Breast epithelium (tissue), 4 donors: ENCODE results near the gene SRGAP3. TPM values are rescaled to one million over a fixed set of nuclear protein-coding genes. Genes with fewer than 3 reads are reported as not detected.

ENCODE experiments used
- DNase-seq, 2 donors: peaks; one replicate each; pipeline ENCODE4 v3.0.0-alpha.2; 2019; ENCODE audit warnings: low spot score in 2 of 2
- H3K27ac ChIP-seq, 2 donors: fragments of 200-600 bp; sonication (generic) in 1 of 2; one replicate each; pipeline ENCODE4 v1.5.1; 2016 to 2019; ENCODE audit warnings: mild to moderate bottlenecking in 1 of 2
- H3K27me3 ChIP-seq, 2 donors: fragments of 200-600 bp; sonication (generic) in 1 of 2; one replicate each; pipeline versions ENCODE4 v1.5.1 to v1.6.0; 2017 to 2019; ENCODE audit warnings: control low read depth in 1 of 2, mild to moderate bottlenecking in 1 of 2
- H3K36me3 ChIP-seq: fragments of 200-600 bp; one replicate; pipeline ENCODE4 v1.5.1; 2019
- H3K4me1 ChIP-seq, 2 donors: fragments of 200-600 bp; sonication (generic); one replicate each; pipeline ENCODE4 v1.5.1; 2016 to 2019; ENCODE audit warnings: control low read depth in 1 of 2
- H3K4me3 ChIP-seq, 3 donors: fragments of 200-600 bp; sonication (generic); 1 replicate in 2 of 3; 2 replicates in 1 of 3; pipeline ENCODE4 v1.5.1; 2016 to 2019; ENCODE audit warnings: mild to moderate bottlenecking in 3 of 3, moderate library complexity in 2 of 3
- H3K9me3 ChIP-seq, 2 donors: fragments of 200-600 bp; sonication (generic) in 1 of 2; one replicate each; pipeline ENCODE4 v1.5.1; 2016 to 2019; ENCODE audit warnings: control low read depth in 1 of 2
- CTCF ChIP-seq, 3 donors: fragments of 450-650 bp; IDR thresholded peaks; one replicate each; pipeline ENCODE4 v1.5.1; 2016 to 2017; ENCODE audit warnings: antibody characterized with exemption in 3 of 3, mild to moderate bottlenecking in 3 of 3, moderate library complexity in 3 of 3
- POLR2A ChIP-seq: fragments of 450-650 bp; IDR thresholded peaks from one replicate; pipeline ENCODE4 v1.6.1; 2016; ENCODE audit warnings: antibody characterized with exemption, mild to moderate bottlenecking, moderate library complexity
- POLR2AphosphoS5 ChIP-seq, 3 donors: sonication (generic); formaldehyde crosslinking; IDR thresholded peaks; one replicate each; pipeline ENCODE4 v1.6.1; 2017; ENCODE audit warnings: antibody characterized with exemption in 3 of 3
- intact Hi-C: fragments of 100-400 bp; cut with DNase I; formaldehyde crosslinking; loops from one replicate; pipeline ENCODE4 v1.15.1; 2023; ENCODE audit warnings: low total_unique reads
- total RNA-seq, 3 donors: library from RNA; depleted of rRNA; stranded (reverse); fragments of >200 nt; gene quantifications; one replicate each; pipeline ENCODE4 v1.1.0, GENCODE V29; 2016

The SRGAP3 gene
- total RNA-seq, 3 donors from 2014 or later: 13.6 to 21.5 (median 19.0) TPM

- Histone ChIP-seq H3K27me3 (no peaks in the 10 kb centered on the region), H3K27ac (no peak overlapping the region), H3K36me3 (no peaks in the 10 kb centered on the region), H3K9me3 (no peaks in the 10 kb centered on the region), H3K4me3 (no peak overlapping the region), H3K4me1 (no peaks in the 10 kb centered on the region)
- intact Hi-C loops: no loop called here
- DNase-seq: no peak
- TF ChIP-seq CTCF (IDR thresholded peaks at IDR 0.05) (no peak), POLR2A (no peak), POLR2AphosphoS5 (IDR thresholded peaks at IDR 0.05) (no peak)
These were observed 51.2 kb downstream of the SRGAP3 start for GRCh38 chr3:9198261-9198660.

DNA sequence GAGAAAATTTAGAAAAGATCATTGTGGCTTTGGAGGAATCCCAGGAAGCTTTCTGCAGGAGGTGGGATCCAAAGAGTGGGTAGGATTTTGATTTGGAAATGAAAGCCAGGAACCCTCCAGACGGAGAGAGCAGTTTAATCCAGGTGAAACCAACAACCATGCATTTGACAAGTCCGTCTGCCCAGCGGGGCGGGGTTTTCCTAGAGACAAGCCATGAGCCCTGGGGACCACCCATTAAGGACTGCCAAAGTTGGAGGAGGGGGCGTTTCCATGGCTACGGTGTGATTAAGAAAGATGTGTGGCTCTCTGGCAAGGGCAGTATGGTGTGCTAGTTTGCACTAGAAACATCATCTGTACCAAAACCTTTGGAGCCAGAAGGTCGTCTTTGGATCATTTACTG, 53.4 kb downstream of the SRGAP3 start:
- Histone ChIP-seq H3K27ac (no peak overlapping the region), H3K36me3 (no peaks in the 10 kb centered on the region), H3K4me3 (no peak overlapping the region), H3K4me1 (no peaks in the 10 kb centered on the region), H3K9me3 (no peaks in the 10 kb centered on the region), H3K27me3 (no peaks in the 10 kb centered on the region)
- TF ChIP-seq POLR2AphosphoS5 (IDR thresholded peaks at IDR 0.05) (no peak), POLR2A (no peak), CTCF (IDR thresholded peaks at IDR 0.05) (no peak)
- no peak for DNase-seq
- intact Hi-C loops: no loop called here

DNA sequence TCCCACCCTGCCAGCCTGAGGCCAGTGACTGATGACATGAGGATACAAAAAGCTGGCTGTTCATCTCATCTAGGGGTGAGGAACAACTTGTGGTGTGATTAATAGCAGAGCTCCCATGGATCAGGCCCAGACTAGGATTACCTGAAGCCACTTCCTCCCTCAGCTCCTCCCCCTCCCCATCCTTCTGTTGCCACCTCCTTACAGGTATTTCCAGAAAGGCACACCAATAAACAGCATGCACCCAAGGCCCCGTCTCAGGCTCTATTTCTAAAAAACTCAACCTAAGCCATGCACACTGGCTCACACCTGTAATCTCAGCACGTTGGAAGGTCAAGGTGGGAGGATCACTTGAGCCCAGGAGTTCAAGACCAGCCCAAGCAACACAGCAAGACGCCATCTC, 54.1 kb downstream of the SRGAP3 start:
- Histone ChIP-seq H3K27me3 (no peaks in the 10 kb centered on the region), H3K36me3 (no peaks in the 10 kb centered on the region), H3K27ac (no peak overlapping the region), H3K9me3 (no peaks in the 10 kb centered on the region), H3K4me1 (no peaks in the 10 kb centered on the region), H3K4me3 (no peak overlapping the region)
- DNase-seq: no peak
- intact Hi-C loops: no loop called here
- TF ChIP-seq CTCF (IDR thresholded peaks at IDR 0.05) (no peak), POLR2A (no peak), POLR2AphosphoS5 (IDR thresholded peaks at IDR 0.05) (no peak)

DNA sequence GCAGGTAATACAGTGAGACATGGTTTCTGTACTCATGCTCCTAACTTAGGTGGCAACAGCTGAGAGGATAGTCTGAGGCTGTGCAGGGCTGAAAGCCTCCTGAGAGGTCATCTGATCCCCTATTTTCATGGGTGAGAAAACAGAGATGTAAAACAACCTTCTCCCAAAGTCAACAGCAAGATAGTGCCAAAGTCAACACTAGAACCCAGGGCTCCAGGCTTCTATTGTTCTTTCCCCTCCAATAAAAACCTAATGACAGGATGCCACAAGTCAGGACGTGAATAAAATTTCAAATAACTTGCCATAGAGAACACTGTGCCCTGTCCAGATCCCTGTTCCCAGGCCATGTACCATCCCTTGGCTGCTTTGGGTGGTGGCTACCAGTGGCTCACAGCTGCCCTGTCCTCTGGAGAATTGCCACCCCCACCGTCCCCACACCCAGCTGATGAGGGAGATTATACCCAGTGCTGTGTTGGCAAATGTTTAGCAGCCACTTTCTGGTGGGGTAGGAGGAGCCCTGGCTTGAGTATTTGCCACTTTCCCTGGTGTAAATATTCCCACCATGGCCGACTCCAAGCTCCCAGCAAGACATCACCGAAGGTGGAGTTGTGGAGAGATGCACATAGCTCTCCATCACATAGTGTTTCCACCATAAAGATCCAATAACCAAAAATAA, 54.8 kb downstream of the SRGAP3 start:
- Histone ChIP-seq H3K4me3 (no peak overlapping the region), H3K27ac (no peak overlapping the region), H3K9me3 (no peaks in the 10 kb centered on the region), H3K27me3 (no peaks in the 10 kb centered on the region), H3K4me1 (no peaks in the 10 kb centered on the region), H3K36me3 (no peaks in the 10 kb centered on the region)
- TF ChIP-seq CTCF (IDR thresholded peaks at IDR 0.05) (no peak), POLR2AphosphoS5 (IDR thresholded peaks at IDR 0.05) (no peak), POLR2A (no peak)
- DNase-seq: no peak
- intact Hi-C loops: no loop called here

GRCh38 chr3:9193633-9194195, 55.7 kb downstream of the SRGAP3 start:
- Histone ChIP-seq H3K9me3 (no peaks in the 10 kb centered on the region), H3K36me3 (no peaks in the 10 kb centered on the region), H3K4me3 (no peak overlapping the region), H3K27ac (no peak overlapping the region), H3K4me1 (no peaks in the 10 kb centered on the region), H3K27me3 (no peaks in the 10 kb centered on the region)
- intact Hi-C loops: no loop called here
- DNase-seq: no peak
- no peak for TF ChIP-seq CTCF (IDR thresholded peaks at IDR 0.05)
- TF ChIP-seq POLR2AphosphoS5 (IDR thresholded peaks at IDR 0.05): no peak
- TF ChIP-seq POLR2A: no peak
